ENCODE results near the gene RABGEF1.

The RABGEF1 gene

GRCh38 chr7:66776800-66777442, 36.4 kb downstream of the RABGEF1 start (continued):
- TF ChIP-seq ZC3H10 (CRISPR knock-in tag; IDR thresholded peaks at IDR 0.05) (no peak), RARB (CRISPR knock-in tag; IDR thresholded peaks at IDR 0.05) (no peak), ZNF565 (CRISPR knock-in tag; conservative IDR thresholded peaks at IDR 0.05; ENCODE audit: low read depth) (no peak), PATZ1 (CRISPR knock-in tag; IDR thresholded peaks at IDR 0.05; ENCODE audit: borderline replicate concordance) (no peak), ZFP3 (CRISPR knock-in tag; IDR thresholded peaks at IDR 0.05) (no peak), CSRNP3 (CRISPR knock-in tag; IDR thresholded peaks at IDR 0.05) (no peak)

GRCh38 chr7:66778201-66778600, 37.7 kb downstream of the RABGEF1 start:
- peak; percentile 90 for ATAC-seq
- TF ChIP-seq ESRRG (CRISPR knock-in tag; IDR thresholded peaks at IDR 0.05) (no peak), BACH2 (CRISPR knock-in tag; IDR thresholded peaks at IDR 0.05; ENCODE audit: borderline replicate concordance) (no peak), PATZ1 (CRISPR knock-in tag; IDR thresholded peaks at IDR 0.05; ENCODE audit: borderline replicate concordance) (no peak), GLIS3 (CRISPR knock-in tag; IDR thresholded peaks at IDR 0.05) (no peak), OSR1 (CRISPR knock-in tag; IDR thresholded peaks at IDR 0.05) (no peak), ZFP30 (CRISPR knock-in tag; IDR thresholded peaks at IDR 0.05) (no peak), CREB5 (CRISPR knock-in tag; IDR thresholded peaks at IDR 0.05; ENCODE audit: low read depth) (no peak), POU6F1 (CRISPR knock-in tag; IDR thresholded peaks at IDR 0.05; ENCODE audit: borderline replicate concordance, low read depth) (no peak), CSDC2 (CRISPR knock-in tag; IDR thresholded peaks at IDR 0.05) (no peak), ZNF8 (CRISPR knock-in tag; IDR thresholded peaks at IDR 0.05) (no peak), RARB (CRISPR knock-in tag; IDR thresholded peaks at IDR 0.05) (no peak), PPARA (CRISPR knock-in tag; IDR thresholded peaks at IDR 0.05; ENCODE audit: borderline replicate concordance) (no peak), SNAI2 (CRISPR knock-in tag; IDR thresholded peaks at IDR 0.05) (no peak), ISL1 (CRISPR knock-in tag; IDR thresholded peaks at IDR 0.05) (no peak), ARNTL (CRISPR knock-in tag; IDR thresholded peaks at IDR 0.05; ENCODE audit: borderline replicate concordance, low read depth) (no peak), TOX (CRISPR knock-in tag; IDR thresholded peaks at IDR 0.05; ENCODE audit: borderline replicate concordance) (no peak)

GRCh38 chr7:66779669-66780409, 39.3 kb downstream of the RABGEF1 start:
- TF ChIP-seq ESRRG (CRISPR knock-in tag; IDR thresholded peaks at IDR 0.05) (no peak), OSR1 (CRISPR knock-in tag; IDR thresholded peaks at IDR 0.05) (no peak), TOX (CRISPR knock-in tag; IDR thresholded peaks at IDR 0.05; ENCODE audit: borderline replicate concordance) (no peak), ZFP3 (CRISPR knock-in tag; IDR thresholded peaks at IDR 0.05) (no peak), ZC3H10 (CRISPR knock-in tag; IDR thresholded peaks at IDR 0.05) (no peak), CREB5 (CRISPR knock-in tag; IDR thresholded peaks at IDR 0.05; ENCODE audit: low read depth) (no peak), PPARA (CRISPR knock-in tag; IDR thresholded peaks at IDR 0.05; ENCODE audit: borderline replicate concordance) (no peak), RARB (CRISPR knock-in tag; IDR thresholded peaks at IDR 0.05) (no peak), ZNF565 (CRISPR knock-in tag; conservative IDR thresholded peaks at IDR 0.05; ENCODE audit: low read depth) (no peak)

More at GRCh38 chr7:66779669-66780409, 39.3 kb downstream of the RABGEF1 start:
- no peak for ATAC-seq
